CD4-positive, CD25-positive, alpha-beta regulatory T cell (primary cell): ENCODE data around the gene LYRM4. TPM values are rescaled to one million over a fixed set of nuclear protein-coding genes. Genes with fewer than 3 reads are reported as not detected.

Experiments
- ATAC-seq, 2 donors: fragments of 150-1000 bp; cut with Tn5 transposase; one replicate each; pipeline ENCODE4 v1.10.0; 2021; ENCODE audit warnings: low read depth in 2 of 2, moderate number of reproducible peaks in 2 of 2, moderate library complexity in 1 of 2
- DNase-seq, 3 donors: peaks; one replicate each; pipeline versions ENCODE4 v3.0.0 to v3.0.0-alpha.2; 2012 to 2022; ENCODE audit warnings: mixed read lengths in 1 of 3
- H3K27ac ChIP-seq: one replicate; pipeline ENCODE4 v1.7.0; 2013; ENCODE audit warnings: mild to moderate bottlenecking, low read length; ENCODE audit not compliant: insufficient read depth, poor library complexity, severe bottlenecking
- H3K27me3 ChIP-seq: one replicate; pipeline ENCODE4 v1.7.0; 2013; ENCODE audit warnings: low read length; ENCODE audit not compliant: control insufficient read depth, insufficient read depth
- H3K36me3 ChIP-seq: one replicate; pipeline ENCODE4 v1.7.0; 2013; ENCODE audit warnings: mild to moderate bottlenecking, low read length, moderate library complexity; ENCODE audit not compliant: control insufficient read depth, insufficient read depth
- H3K4me1 ChIP-seq: 2 replicates; pipeline ENCODE4 v1.7.0; 2013; ENCODE audit warnings: mild to moderate bottlenecking, low read length; ENCODE audit not compliant: insufficient read depth, control insufficient read depth, poor library complexity, severe bottlenecking
- H3K4me3 ChIP-seq: one replicate; pipeline ENCODE4 v1.7.0; 2013; ENCODE audit warnings: low read depth, mild to moderate bottlenecking, low read length, moderate library complexity
- H3K9me3 ChIP-seq, 2 experiments: 1 replicate in 1 of 2; 2 replicates in 1 of 2; pipeline ENCODE4 v1.7.0; 2013; ENCODE audit warnings: low read length in 2 of 2, mild to moderate bottlenecking in 1 of 2, moderate library complexity in 1 of 2; ENCODE audit not compliant: control insufficient read depth in 2 of 2
- H3K27ac Mint-ChIP-seq, 3 donors: one replicate each; pipeline ENCODE4 v1.8.0; 2020 to 2022; ENCODE audit warnings: mild to moderate bottlenecking in 3 of 3, mixed read lengths in 3 of 3, moderate library complexity in 2 of 3
- H3K27me3 Mint-ChIP-seq: one replicate; pipeline ENCODE4 v1.8.0; 2022; ENCODE audit warnings: mild to moderate bottlenecking, mixed read lengths
- H3K36me3 Mint-ChIP-seq: one replicate; pipeline ENCODE4 v1.8.0; 2020; ENCODE audit warnings: mixed read lengths
- H3K4me1 Mint-ChIP-seq, 4 donors: one replicate each; pipeline ENCODE4 v1.8.0; 2020 to 2022; ENCODE audit warnings: mixed read lengths in 4 of 4, mild to moderate bottlenecking in 1 of 4
- H3K4me3 Mint-ChIP-seq, 4 donors: one replicate each; pipeline ENCODE4 v1.8.0; 2020 to 2022; ENCODE audit warnings: mild to moderate bottlenecking in 4 of 4, mixed read lengths in 4 of 4, moderate library complexity in 3 of 4
- H3K9me3 Mint-ChIP-seq, 7 donors: one replicate each; pipeline ENCODE4 v1.8.0; 2020 to 2022; ENCODE audit warnings: mixed read lengths in 7 of 7, mild to moderate bottlenecking in 3 of 7, moderate library complexity in 2 of 7
- polyA plus RNA-seq, 4 donors: library from polyadenylated mRNA; unstranded; fragments of 300-500 nt; fragmentation: Illumina TruSeq; gene quantifications; one replicate each; pipeline ENCODE4 v1.2.3, GENCODE V29; 2021
- total RNA-seq: library from RNA; stranded (reverse); gene quantifications from one replicate; pipeline ENCODE4 v1.2.3, GENCODE V29; 2022

The LYRM4 gene
- total and polyA plus RNA-seq, 5 donors from 2014 or later = 14.9 to 38.8 (median 27.1) TPM

GRCh38 chr6:5088780-5089179 is 172.0 kb downstream of the LYRM4 start:
- Mint-ChIP-seq H3K9me3 (no peaks in the 10 kb centered on the region), H3K27me3 (peaks cover 50% of the 10 kb centered on the region)

GRCh38 chr6:5087389-5087788 is 173.4 kb downstream of the LYRM4 start:
- H3K4me3 ChIP-seq = no peak overlapping the region
- peaks cover 23% of the 10 kb centered on the region for H3K27me3 ChIP-seq
- H3K4me3 Mint-ChIP-seq = peak overlapping the region in 1 of 4 donors; percentile 75
- H3K36me3 Mint-ChIP-seq = no peaks in the 10 kb centered on the region
- no peak overlapping the region for H3K27ac ChIP-seq
- H3K4me1 Mint-ChIP-seq = peaks cover 0 to 17% (median 1%) of the 10 kb centered on the region in 4 donors
- no peaks in the 10 kb centered on the region for H3K9me3 ChIP-seq
- peak overlapping the region in 1 of 3 donors; percentile 94 for H3K27ac Mint-ChIP-seq
- ATAC-seq (no peak), DNase-seq (no peak)
- peaks cover 0 to 6% (median 0%) of the 10 kb centered on the region in 7 donors for H3K9me3 Mint-ChIP-seq
- peaks cover 58% of the 10 kb centered on the region for H3K27me3 Mint-ChIP-seq
- peaks cover 4% of the 10 kb centered on the region for H3K4me1 ChIP-seq
- H3K36me3 ChIP-seq = no peaks in the 10 kb centered on the region

More at GRCh38 chr6:5088780-5089179, 172.0 kb downstream of the LYRM4 start:
- H3K27me3 ChIP-seq = peaks cover 20% of the 10 kb centered on the region
- no peak overlapping the region for H3K27ac ChIP-seq
- Mint-ChIP-seq H3K27ac (no peak overlapping the region), H3K4me1 (peaks cover 0 to 13% (median 1%) of the 10 kb centered on the region in 4 donors), H3K4me3 (no peak overlapping the region), H3K36me3 (no peaks in the 10 kb centered on the region)
- H3K9me3 ChIP-seq = no peaks in the 10 kb centered on the region
- ATAC-seq (no peak), DNase-seq (no peak)
- no peak overlapping the region for H3K4me3 ChIP-seq
- H3K36me3 ChIP-seq = no peaks in the 10 kb centered on the region
- peaks cover 4% of the 10 kb centered on the region for H3K4me1 ChIP-seq

GRCh38 chr6:5086294-5086890 is 174.4 kb downstream of the LYRM4 start:
- H3K27me3 ChIP-seq = peaks cover 21% of the 10 kb centered on the region
- Mint-ChIP-seq H3K36me3 (no peaks in the 10 kb centered on the region), H3K9me3 (peaks cover 0 to 6% (median 0%) of the 10 kb centered on the region in 7 donors), H3K27ac (no peak overlapping the region), H3K4me1 (peaks cover 0 to 13% (median under 1%) of the 10 kb centered on the region in 4 donors), H3K27me3 (peaks cover 52% of the 10 kb centered on the region), H3K4me3 (no peak overlapping the region)
- no peak for ATAC-seq
- no peak for DNase-seq
- H3K27ac ChIP-seq = no peak overlapping the region
- H3K9me3 ChIP-seq = no peaks in the 10 kb centered on the region
- H3K4me3 ChIP-seq = no peak overlapping the region
- no peaks in the 10 kb centered on the region for H3K36me3 ChIP-seq
- H3K4me1 ChIP-seq = peaks cover 4% of the 10 kb centered on the region

GRCh38 chr6:5085648-5086293 is 175.0 kb downstream of the LYRM4 start:
- Histone ChIP-seq H3K9me3 (no peaks in the 10 kb centered on the region), H3K36me3 (no peaks in the 10 kb centered on the region), H3K27ac (no peak overlapping the region), H3K4me3 (no peak overlapping the region), H3K4me1 (peaks cover 4% of the 10 kb centered on the region), H3K27me3 (peaks cover 18% of the 10 kb centered on the region)
- Mint-ChIP-seq H3K4me1 (peaks cover 0 to 12% (median 0%) of the 10 kb centered on the region in 4 donors), H3K9me3 (peaks cover 0 to 6% (median 0%) of the 10 kb centered on the region in 7 donors), H3K27ac (no peak overlapping the region), H3K4me3 (no peak overlapping the region), H3K27me3 (peaks cover 47% of the 10 kb centered on the region), H3K36me3 (no peaks in the 10 kb centered on the region)
- ATAC-seq (no peak), DNase-seq (peak in 1 of 3 donors; percentile 18)

GRCh38 chr6:5084781-5085647 is 175.7 kb downstream of the LYRM4 start, which contains the start of gene PPP1R3G:
Gene PPP1R3G (plus strand): TSS chr6:5085341. CDS start chr6:5085486, 145 bp downstream.
- Mint-ChIP-seq H3K4me3 (peak within 1 kb of the TSS in 2 of 4 donors; percentile 46 to 61), H3K4me1 (peaks cover 0 to 12% (median 0%) of the 10 kb centered on the region in 4 donors), H3K27me3 (peaks cover 53% of the 10 kb centered on the region), H3K9me3 (peaks cover 0 to 6% (median 0%) of the 10 kb centered on the region in 7 donors), H3K27ac (no peak within 1 kb of the TSS), H3K36me3 (no peaks in the 10 kb centered on the region)
- H3K4me3 ChIP-seq = no peak within 1 kb of the TSS
- ATAC-seq (peak in 1 of 2 donors; percentile 25), DNase-seq (peak in 1 of 3 donors; percentile 16)
- no peaks in the 10 kb centered on the region for H3K9me3 ChIP-seq
- no peak within 1 kb of the TSS for H3K27ac ChIP-seq
- H3K27me3 ChIP-seq = peaks cover 11% of the 10 kb centered on the region
- no peaks in the 10 kb centered on the region for H3K36me3 ChIP-seq
- H3K4me1 ChIP-seq = peaks cover 4% of the 10 kb centered on the region

- H3K4me1 Mint-ChIP-seq = peaks cover 0 to 12% (median 0%) of the 10 kb centered on the region in 4 donors
- no peak overlapping the region for H3K4me3 ChIP-seq
- DNase-seq (no peak), ATAC-seq (no peak)
- H3K9me3 ChIP-seq = no peaks in the 10 kb centered on the region
- H3K36me3 ChIP-seq = no peaks in the 10 kb centered on the region
- no peak overlapping the region for H3K27ac Mint-ChIP-seq
- peaks cover 59% of the 10 kb centered on the region for H3K27me3 Mint-ChIP-seq
- H3K9me3 Mint-ChIP-seq = peaks cover 0 to 6% (median 0%) of the 10 kb centered on the region in 7 donors
- H3K27me3 ChIP-seq = peaks cover 9% of the 10 kb centered on the region
- H3K4me1 ChIP-seq = peaks cover 4% of the 10 kb centered on the region
- peak overlapping the region in 1 of 4 donors; percentile 46 for H3K4me3 Mint-ChIP-seq
- H3K36me3 Mint-ChIP-seq = no peaks in the 10 kb centered on the region
- no peak overlapping the region for H3K27ac ChIP-seq
These were observed 176.4 kb downstream of the LYRM4 start for GRCh38 chr6:5084360-5084780.

- Histone ChIP-seq H3K36me3 (no peaks in the 10 kb centered on the region), H3K4me1 (peaks cover 4% of the 10 kb centered on the region), H3K4me3 (no peak overlapping the region), H3K27me3 (peaks cover 9% of the 10 kb centered on the region), H3K27ac (no peak overlapping the region), H3K9me3 (no peaks in the 10 kb centered on the region)
- ATAC-seq (no peak), DNase-seq (no peak)
- Mint-ChIP-seq H3K36me3 (no peaks in the 10 kb centered on the region), H3K4me3 (peak overlapping the region in 2 of 4 donors; percentile 6 to 28), H3K27me3 (peaks cover 58% of the 10 kb centered on the region), H3K27ac (no peak overlapping the region), H3K4me1 (peaks cover 0 to 12% (median 0%) of the 10 kb centered on the region in 4 donors), H3K9me3 (peaks cover 0 to 6% (median 0%) of the 10 kb centered on the region in 7 donors)
These were observed 176.9 kb downstream of the LYRM4 start for GRCh38 chr6:5083813-5084359.
